Body of pancreas (tissue), 4 donors: Measurements from ENCODE around the gene MAPK1IP1L.
"Not testable (repeated sequence)": the region's sequence is repeated elsewhere in the genome, so short reads cannot be mapped to it uniquely, and the experiment has no call there.

ENCODE experiments used
- CTCF ChIP-seq, 7 experiments: fragments of 450-650 bp in 4 of 7; fragments of 200-600 bp in 3 of 7; sonication (generic) in 3 of 7; IDR thresholded peaks; one replicate each; pipeline ENCODE4 v1.5.1; 2016 to 2019; ENCODE audit warnings: antibody characterized with exemption in 7 of 7
- POLR2A ChIP-seq, 3 donors: fragments of 450-650 bp; IDR thresholded peaks; one replicate each; pipeline ENCODE4 v1.6.1; 2016; ENCODE audit warnings: antibody characterized with exemption in 3 of 3, mild to moderate bottlenecking in 2 of 3

- not testable (repeated sequence) for TF ChIP-seq CTCF, POLR2A (IDR thresholded peaks at IDR 0.05)
Measured at GRCh38 chr14:55064896-55065295, 13.4 kb downstream of the MAPK1IP1L start.
